Activated CD8-positive, alpha-beta memory T cell treated with anti-CD3 and anti-CD28 coated beads, Interleukin-2, amount 50 U/mL, for 4 hours (primary cell): Measurements from ENCODE around the gene C6orf132.

Source experiments
- DNase-seq: peaks from one replicate; pipeline ENCODE4 v3.0.0-alpha.2; 2020

The C6orf132 gene

GRCh38 chr6:42135161-42135560, 7.3 kb downstream of the C6orf132 start:
- DNase-seq: no peak

- DNase-seq: no peak
Observed at GRCh38 chr6:42133926-42134325, 8.5 kb downstream of the C6orf132 start.

GRCh38 chr6:42131531-42131930, 10.9 kb downstream of the C6orf132 start:
- DNase-seq: no peak

GRCh38 chr6:42129360-42129676, 13.1 kb downstream of the C6orf132 start:
- DNase-seq: no peak

GRCh38 chr6:42128460-42129359, 13.7 kb downstream of the C6orf132 start:
- DNase-seq: no peak

GRCh38 chr6:42125663-42126062, 16.8 kb downstream of the C6orf132 start:
- no peak for DNase-seq

- no peak for DNase-seq
Observed at GRCh38 chr6:42125231-42125630, 17.2 kb downstream of the C6orf132 start.

GRCh38 chr6:42124223-42124836, 18.1 kb downstream of the C6orf132 start:
- DNase-seq: no peak

GRCh38 chr6:42123379-42124103, 18.9 kb downstream of the C6orf132 start:
- no peak for DNase-seq

- DNase-seq: no peak
Observed at GRCh38 chr6:42120895-42121865, 21.2 kb downstream of the C6orf132 start.

- DNase-seq: no peak
Observed at GRCh38 chr6:42118162-42119001, 24.0 kb downstream of the C6orf132 start.

GRCh38 chr6:42117843-42118161, 24.6 kb downstream of the C6orf132 start:
- no peak for DNase-seq

GRCh38 chr6:42113936-42114636, 28.3 kb downstream of the C6orf132 start:
- DNase-seq: no peak

- no peak for DNase-seq
Observed at GRCh38 chr6:42112351-42112750, 30.1 kb downstream of the C6orf132 start.

GRCh38 chr6:42110683-42111082, 31.7 kb downstream of the C6orf132 start:
- no peak for DNase-seq

- DNase-seq: no peak
Observed at GRCh38 chr6:42108071-42108470, 34.3 kb downstream of the C6orf132 start.

- DNase-seq: no peak
Observed at GRCh38 chr6:42106112-42107023, 36.1 kb downstream of the C6orf132 start.

- no peak for DNase-seq
Observed at GRCh38 chr6:42105709-42106108, 36.7 kb downstream of the C6orf132 start.

GRCh38 chr6:42105156-42105648, 37.2 kb downstream of the C6orf132 start:
- no peak for DNase-seq

GRCh38 chr6:42104804-42105125, 37.7 kb downstream of the C6orf132 start:
- DNase-seq: no peak
